ENCODE data around the gene MT1M. TPM values are rescaled to one million over a fixed set of nuclear protein-coding genes. Genes with fewer than 3 reads are reported as not detected.
"Not testable (repeated sequence)": the region's sequence is repeated elsewhere in the genome, so short reads cannot be mapped to it uniquely, and the experiment has no call there.

MT1M gene
- total and polyA plus RNA-seq, 2 of the 8 experiments (the other 6 are each of a cell fraction or from before 2014, with no cell fraction given) = 2.1 TPM; not detected in 1

GRCh38 chr16:56582911-56583310 is 49.5 kb upstream of the MT1M start:
- H3K27ac ChIP-seq (ENCODE audit: low read depth, low read length); H3K27me3 ChIP-seq (replicated peaks in 1 of 4; ENCODE audit: control insufficient read depth in 3 of 4, extremely low read depth in 1 of 4, insufficient read depth in 3 of 4, low read length in 3 of 4); H3K4ac ChIP-seq (replicated peaks; ENCODE audit: insufficient read length, low read depth, low read length); POLR2A ChIA-PET (ENCODE audit: partially characterized antibody); H3K79me2 ChIP-seq (ENCODE audit: control insufficient read depth in 1 of 2, insufficient read depth in 2 of 2, low read length in 2 of 2); H2AK5ac ChIP-seq (ENCODE audit: low read depth, low read length); H3K23ac ChIP-seq (ENCODE audit: insufficient read length); H4K20me1 ChIP-seq (replicated peaks in 1 of 2; ENCODE audit: control insufficient read depth in 1 of 2, insufficient read depth in 2 of 2, low read length in 2 of 2); H4K5ac ChIP-seq (ENCODE audit: insufficient read length, low read depth, low read length); H3K9me3 ChIP-seq (ENCODE audit: insufficient read depth in 2 of 2, low read depth in 1 of 2, low read length in 1 of 2); H2BK15ac ChIP-seq (ENCODE audit: low read length); H3K18ac ChIP-seq (ENCODE audit: extremely low read depth, low read length); H3K56ac ChIP-seq (replicated peaks; ENCODE audit: insufficient read length, low read depth, low read length); H3K4me2 ChIP-seq (ENCODE audit: insufficient read depth in 1 of 2, low read depth in 2 of 2, low read length in 2 of 2); H3K4me1 ChIP-seq (replicated peaks in 1 of 4; ENCODE audit: control insufficient read depth in 3 of 4, insufficient read depth in 4 of 4, low read length in 3 of 4); H2BK5ac ChIP-seq (ENCODE audit: low read depth, low read length); DNase-seq (ENCODE audit: low read depth in 1 of 2, low spot score in 2 of 2); H3K4me3 ChIP-seq (ENCODE audit: extremely low read depth in 1 of 4, insufficient read depth in 2 of 4, low read depth in 3 of 4, low read length in 4 of 4); H2AFZ ChIP-seq (ENCODE audit: low read length); H3K36me3 ChIP-seq (ENCODE audit: control insufficient read depth in 2 of 4, insufficient read depth in 4 of 4, low read length in 3 of 4); H2BK20ac ChIP-seq (ENCODE audit: low read length); H4K91ac ChIP-seq (replicated peaks; ENCODE audit: insufficient read length, low read length); H2BK120ac ChIP-seq (replicated peaks; ENCODE audit: low read depth, low read length); H3K14ac ChIP-seq (ENCODE audit: insufficient read length); H3K23me2 ChIP-seq (ENCODE audit: low read depth, low read length); H3K9ac ChIP-seq (replicated peaks in 1 of 4; ENCODE audit: extremely low read depth in 1 of 4, low read depth in 3 of 4, low read length in 3 of 4); H4K8ac ChIP-seq (ENCODE audit: extremely low read depth, insufficient read depth, low read length); H2BK12ac ChIP-seq (ENCODE audit: low read depth, low read length); H3K79me1 ChIP-seq (ENCODE audit: low read depth, low read length): not testable (repeated sequence)
- FAIRE-seq = peak; percentile 80
- WGBS, 2 experiments (ENCODE audit: extremely low coverage in 1 of 2, insufficient coverage in 1 of 2, insufficient read length in 1 of 2, insufficient replicate concordance in 2 of 2, low coverage in 1 of 2, low lambda C conversion rate in 2 of 2, missing lambda C conversion rate in 1 of 2) = 94% methylated on average over 2 of the region's 2 CpGs; no CpG with 5 or more reads in 1 of the 2 experiments
- CTCF ChIA-PET (ENCODE audit: partially characterized antibody) = interaction anchor here (1.0 to 1.9 kb wide), 5 partner anchors 9 to 119 kb away, joined by 3 to 6 read pairs (median 5); no protein-coding TSS in a partner anchor

Data from H1 (cell line).